NCI-H128 (cell line): ENCODE data around the gene SMDT1.
"Not testable (repeated sequence)": the region's sequence is repeated elsewhere in the genome, so short reads cannot be mapped to it uniquely, and the experiment has no call there.

Source experiments
- DNase-seq: peaks from one replicate; lab custom pipeline; 2025; ENCODE audit not compliant: unreplicated experiment; lab: John Stamatoyannopoulos, UW

The SMDT1 gene

GRCh38 chr22:42108848-42109247 is 29.3 kb downstream of the SMDT1 start:
- no peak for DNase-seq

- DNase-seq = no peak
Observed at GRCh38 chr22:42111798-42112197, 32.3 kb downstream of the SMDT1 start.

GRCh38 chr22:42112793-42113192 is 33.3 kb downstream of the SMDT1 start:
- DNase-seq = not testable (repeated sequence)

GRCh38 chr22:42114721-42115120 is 35.2 kb downstream of the SMDT1 start:
- DNase-seq = no peak

- not testable (repeated sequence) for DNase-seq
Observed at GRCh38 chr22:42115420-42115830, 35.9 kb downstream of the SMDT1 start.

GRCh38 chr22:42116848-42117424 is 37.4 kb downstream of the SMDT1 start:
- no peak for DNase-seq

GRCh38 chr22:42120231-42121021 is 40.9 kb downstream of the SMDT1 start:
- DNase-seq = not testable (repeated sequence)

- DNase-seq = not testable (repeated sequence)
Observed at GRCh38 chr22:42123529-42123928, 44.0 kb downstream of the SMDT1 start.

- no peak for DNase-seq
Observed at GRCh38 chr22:42127606-42128005, 48.1 kb downstream of the SMDT1 start.

- not testable (repeated sequence) for DNase-seq
Observed at GRCh38 chr22:42128007-42128406, 48.5 kb downstream of the SMDT1 start.

GRCh38 chr22:42128776-42129694 is 49.5 kb downstream of the SMDT1 start:
- not testable (repeated sequence) for DNase-seq

- DNase-seq = not testable (repeated sequence)
Observed at GRCh38 chr22:42130182-42130581, 50.7 kb downstream of the SMDT1 start.

- not testable (repeated sequence) for DNase-seq
Observed at GRCh38 chr22:42130639-42131431, 51.3 kb downstream of the SMDT1 start, which contains the start of gene CYP2D6. Gene CYP2D6 (minus strand): TSS chr22:42130810. CDS start chr22:42130791, 19 bp downstream.

- DNase-seq = no peak
Observed at GRCh38 chr22:42131562-42131961, 52.1 kb downstream of the SMDT1 start.

- DNase-seq = no peak
Observed at GRCh38 chr22:42132457-42132856, 53.0 kb downstream of the SMDT1 start.
